Skeletal muscle tissue (tissue), 4 donors: Measurements from ENCODE around the gene PKIB. TPM values are rescaled to one million over a fixed set of nuclear protein-coding genes. Genes with fewer than 3 reads are reported as not detected.
"Not testable (repeated sequence)": the region's sequence is repeated elsewhere in the genome, so short reads cannot be mapped to it uniquely, and the experiment has no call there.

Experiments
- H3K27ac ChIP-seq: one replicate; pipeline ENCODE4 v1.7.0; 2013; ENCODE audit warnings: mild to moderate bottlenecking, low read depth, low read length, inconsistent platforms
- H3K27me3 ChIP-seq, 3 donors: one replicate each; pipeline ENCODE4 v1.7.0; 2013; ENCODE audit warnings: low read length in 3 of 3; ENCODE audit not compliant: control insufficient read depth in 3 of 3, insufficient read depth in 3 of 3
- H3K36me3 ChIP-seq, 3 donors: one replicate each; pipeline ENCODE4 v1.7.0; 2013; ENCODE audit warnings: low read length in 3 of 3; ENCODE audit not compliant: control insufficient read depth in 3 of 3, insufficient read depth in 3 of 3
- H3K4me1 ChIP-seq, 3 donors: one replicate each; pipeline ENCODE4 v1.7.0; 2013; ENCODE audit warnings: low read length in 3 of 3, mild to moderate bottlenecking in 3 of 3; ENCODE audit not compliant: control insufficient read depth in 3 of 3, insufficient read depth in 3 of 3
- H3K4me3 ChIP-seq, 3 donors: one replicate each; pipeline ENCODE4 v1.7.0; 2013; ENCODE audit warnings: low read length in 3 of 3
- H3K9ac ChIP-seq, 3 donors: one replicate each; pipeline ENCODE4 v1.7.0; 2013; ENCODE audit warnings: low read length in 3 of 3, mild to moderate bottlenecking in 3 of 3, moderate library complexity in 2 of 3, low read depth in 1 of 3
- H3K9me3 ChIP-seq, 3 donors: one replicate each; pipeline ENCODE4 v1.7.0; 2013; ENCODE audit warnings: low read length in 3 of 3; ENCODE audit not compliant: control insufficient read depth in 3 of 3
- total RNA-seq: library from RNA; depleted of rRNA; stranded (reverse); fragments of >200 nt; gene quantifications from one replicate; pipeline ENCODE4 v1.2.3, GENCODE V29; 2014
- donor health status: Osteomylitis.

The PKIB gene
- total RNA-seq, 1 donor from 2014 or later: not detected

DNA sequence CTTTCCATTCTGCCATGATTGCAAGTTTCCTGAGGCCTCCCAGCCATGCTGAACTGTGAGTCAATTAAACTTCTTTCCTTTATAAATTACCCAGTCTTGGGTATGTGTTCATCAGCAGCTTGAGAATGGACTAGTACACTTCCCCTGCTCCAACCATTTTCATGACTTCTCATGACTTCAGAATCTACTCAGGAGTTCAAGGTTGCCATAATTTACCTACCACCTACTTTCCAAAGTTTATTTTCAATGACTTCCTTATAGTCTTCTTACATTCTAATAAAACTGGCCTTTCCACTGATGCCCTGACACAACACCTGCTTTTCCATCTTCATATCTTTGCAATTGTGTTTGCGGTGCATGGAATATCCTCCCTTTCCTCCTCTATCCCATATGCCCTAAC is 31.2 kb upstream of the PKIB start:
- Histone ChIP-seq H3K27ac (no peak overlapping the region), H3K36me3 (no peaks in the 10 kb centered on the region), H3K4me1 (no peaks in the 10 kb centered on the region), H3K27me3 (no peaks in the 10 kb centered on the region), H3K9me3 (no peaks in the 10 kb centered on the region), H3K4me3 (no peak overlapping the region), H3K9ac (no peak overlapping the region)

DNA sequence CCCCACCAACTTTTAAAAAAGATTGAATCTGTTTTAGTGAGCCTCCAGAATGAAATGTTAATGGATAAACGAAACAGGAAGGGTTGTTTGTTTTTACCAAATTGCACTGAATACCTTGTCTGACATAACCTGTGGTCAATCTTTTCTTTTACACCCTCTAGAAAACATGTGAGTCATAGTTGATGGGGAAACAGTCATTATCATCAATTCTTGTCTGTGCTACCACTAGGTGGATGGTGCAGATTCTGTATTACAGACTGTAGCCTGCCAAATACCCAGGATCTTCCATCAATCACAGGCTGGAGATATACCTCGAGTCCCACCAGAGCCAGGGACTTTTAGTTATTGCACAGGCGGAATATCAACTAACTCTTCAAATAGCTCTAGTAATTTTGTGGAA is 29.5 kb upstream of the PKIB start:
- Histone ChIP-seq H3K36me3 (no peaks in the 10 kb centered on the region), H3K4me1 (no peaks in the 10 kb centered on the region), H3K27ac (no peak overlapping the region), H3K27me3 (no peaks in the 10 kb centered on the region), H3K9me3 (no peaks in the 10 kb centered on the region), H3K9ac (no peak overlapping the region), H3K4me3 (no peak overlapping the region)

DNA sequence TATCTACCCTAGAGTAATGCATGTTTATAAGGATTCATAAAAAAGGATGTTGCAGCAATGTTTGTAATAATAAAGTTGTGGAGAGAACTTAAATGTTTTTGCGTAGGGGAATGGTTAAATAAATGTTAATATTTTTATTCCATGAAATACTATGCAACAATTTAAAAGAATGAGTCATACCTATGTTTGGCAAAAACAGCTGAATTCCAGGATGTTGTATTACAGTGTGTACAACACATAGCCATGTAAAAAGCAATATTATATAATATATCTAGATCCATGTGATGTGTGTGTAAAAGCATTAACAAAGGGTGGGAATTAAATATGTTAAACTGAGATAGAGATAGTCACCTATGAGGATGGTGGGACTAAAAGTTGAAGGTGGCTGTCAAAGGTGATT is 21.1 kb upstream of the PKIB start:
- no peak overlapping the region for H3K9ac ChIP-seq
- no peaks in the 10 kb centered on the region for H3K36me3 ChIP-seq
- H3K27ac ChIP-seq: no peak overlapping the region
- H3K4me3 ChIP-seq: no peak overlapping the region
- H3K9me3 ChIP-seq: no peaks in the 10 kb centered on the region
- H3K4me1 ChIP-seq: no peaks in the 10 kb centered on the region
- H3K27me3 ChIP-seq: no peaks in the 10 kb centered on the region

DNA sequence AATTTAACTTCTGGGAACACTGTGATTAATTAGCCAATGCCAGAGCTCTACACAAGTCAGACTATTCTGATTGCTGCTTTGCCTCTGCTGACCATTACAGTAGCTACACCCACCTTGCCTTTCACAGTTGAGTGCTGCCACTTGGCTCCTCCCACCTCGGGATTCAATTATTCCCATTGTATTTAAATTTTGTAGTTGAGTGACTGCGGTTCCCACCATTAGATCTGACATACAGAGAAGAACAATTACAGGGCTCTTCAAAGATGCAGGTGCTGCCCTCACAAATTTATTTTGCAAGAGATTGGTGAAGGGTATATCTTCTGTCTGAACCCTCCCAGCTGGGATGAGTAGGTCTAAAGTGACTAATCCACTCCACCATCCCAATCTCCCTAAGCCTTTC is 11.9 kb upstream of the PKIB start:
- not testable (repeated sequence) for H3K36me3 ChIP-seq, H3K27ac ChIP-seq, H3K27me3 ChIP-seq, H3K9me3 ChIP-seq, H3K4me1 ChIP-seq, H3K4me3 ChIP-seq, H3K9ac ChIP-seq

DNA sequence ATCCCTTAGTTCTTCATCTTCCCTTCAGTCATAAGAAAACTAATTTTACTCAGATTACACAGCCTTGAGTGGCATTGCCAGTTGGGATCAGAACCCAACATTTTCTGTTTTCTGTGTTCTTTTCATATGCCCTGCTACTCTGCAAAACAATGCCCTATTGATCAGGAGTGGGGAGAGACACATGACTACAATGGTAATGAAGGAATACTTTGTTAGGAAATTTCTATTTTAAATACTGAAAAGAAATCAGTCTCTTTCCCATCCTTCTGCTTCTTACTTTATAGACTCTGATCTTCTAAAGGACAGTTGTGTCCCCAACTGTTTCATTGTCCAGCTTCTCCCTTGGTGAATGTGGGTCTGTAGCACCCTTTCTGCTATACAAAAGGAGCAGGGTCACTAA is 5.5 kb upstream of the PKIB start:
- peaks cover 0 to 1% (median under 1%) of the 10 kb centered on the region in 3 donors for H3K4me1 ChIP-seq
- no peak overlapping the region for H3K27ac ChIP-seq
- no peaks in the 10 kb centered on the region for H3K27me3 ChIP-seq
- no peak overlapping the region for H3K4me3 ChIP-seq
- no peaks in the 10 kb centered on the region for H3K9me3 ChIP-seq
- no peak overlapping the region for H3K9ac ChIP-seq
- no peaks in the 10 kb centered on the region for H3K36me3 ChIP-seq

DNA sequence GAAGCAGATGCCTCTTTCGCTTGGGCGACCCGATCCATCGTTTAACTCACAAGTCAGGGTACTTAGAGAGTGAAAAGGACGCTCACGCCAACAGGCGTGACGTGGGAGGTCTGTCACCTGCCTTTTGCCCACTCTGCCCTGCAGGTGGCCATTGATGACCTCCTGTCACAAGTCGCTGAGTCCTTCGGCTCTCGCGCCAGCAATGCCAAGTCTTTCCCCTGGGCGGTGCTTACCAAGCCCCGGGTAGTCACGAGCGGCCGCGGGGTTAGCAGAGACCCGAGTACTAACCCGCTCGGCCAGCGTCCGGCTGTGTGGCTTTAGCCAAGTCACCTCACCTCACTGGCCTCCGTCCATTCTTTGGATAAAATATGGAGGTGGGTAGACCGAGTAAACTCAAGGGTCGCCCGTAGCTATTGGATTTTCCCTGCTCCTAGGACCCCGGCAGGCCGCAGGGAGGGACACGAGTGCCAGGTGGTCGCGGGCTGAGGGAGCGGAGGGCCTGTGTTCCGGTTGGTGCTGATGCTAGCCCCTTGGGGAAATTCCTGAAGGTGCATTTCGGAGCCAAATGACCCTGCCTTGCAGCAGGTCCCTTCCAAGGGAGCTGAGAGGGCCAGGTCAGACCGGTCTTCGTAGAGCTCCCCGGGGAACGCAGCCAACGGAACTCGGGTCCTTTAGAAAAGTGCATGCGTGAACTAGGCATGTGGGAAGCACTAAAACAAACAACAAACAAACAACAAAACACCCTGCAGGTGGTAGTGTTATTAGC is 668 bp downstream of the PKIB start:
- Histone ChIP-seq H3K4me1 (peaks cover 10 to 16% (median 15%) of the 10 kb centered on the region in 3 donors), H3K36me3 (no peaks in the 10 kb centered on the region), H3K4me3 (peak overlapping the region; percentile 72 to 87 (median 87)), H3K27ac (no peak overlapping the region), H3K9me3 (no peaks in the 10 kb centered on the region), H3K9ac (peak overlapping the region; percentile 66 to 79 (median 72)), H3K27me3 (peaks cover 0 to 9% (median 3%) of the 10 kb centered on the region in 3 donors)

DNA sequence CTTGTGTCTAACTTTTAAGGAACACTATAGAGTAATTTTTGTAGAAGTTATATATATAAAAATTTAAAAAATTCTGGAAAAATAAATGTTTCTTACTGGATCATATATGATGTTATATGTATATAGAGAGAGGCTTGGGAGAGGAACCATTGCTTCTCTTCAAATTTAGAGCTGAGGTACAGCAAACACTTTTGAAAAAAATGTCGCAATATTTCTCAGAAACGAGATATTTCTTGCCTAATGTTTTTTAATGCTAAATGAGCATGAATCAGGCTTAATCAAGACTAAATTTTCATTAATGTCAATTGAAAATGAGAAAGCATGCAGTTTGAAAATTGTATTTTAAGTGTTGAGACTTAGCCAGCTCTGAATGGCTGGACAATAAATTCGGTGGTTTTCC is 2.6 kb downstream of the PKIB start:
- Histone ChIP-seq H3K36me3 (no peaks in the 10 kb centered on the region), H3K4me1 (peaks cover 10 to 16% (median 15%) of the 10 kb centered on the region in 3 donors), H3K4me3 (no peak overlapping the region), H3K27ac (no peak overlapping the region), H3K9ac (no peak overlapping the region), H3K27me3 (peaks cover 0 to 9% (median 3%) of the 10 kb centered on the region in 3 donors), H3K9me3 (no peaks in the 10 kb centered on the region)

DNA sequence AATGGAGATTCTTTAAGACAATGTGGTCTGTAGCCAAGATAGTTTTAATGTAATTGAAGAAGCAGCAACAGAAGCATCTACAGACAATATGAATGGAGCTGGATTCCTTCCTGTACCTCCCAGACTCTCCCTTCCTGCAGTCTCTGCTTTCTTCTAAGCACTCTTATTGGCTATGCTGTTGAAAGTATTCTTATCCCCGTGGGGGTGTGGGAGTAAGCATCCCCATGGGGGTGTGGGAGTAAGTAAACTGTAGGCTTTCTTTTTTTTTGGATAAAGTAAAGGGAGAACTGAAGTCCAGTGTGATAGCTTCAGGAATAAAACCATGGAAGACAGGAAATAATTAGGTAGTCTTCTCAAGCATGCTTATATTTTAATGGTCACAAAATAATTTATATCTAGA is 4.1 kb downstream of the PKIB start:
- H3K9me3 ChIP-seq: no peaks in the 10 kb centered on the region
- H3K36me3 ChIP-seq: no peaks in the 10 kb centered on the region
- H3K27me3 ChIP-seq: peaks cover 0 to 9% (median 3%) of the 10 kb centered on the region in 3 donors
- H3K4me3 ChIP-seq: no peak overlapping the region
- H3K4me1 ChIP-seq: peaks cover 10 to 16% (median 15%) of the 10 kb centered on the region in 3 donors
- H3K27ac ChIP-seq: no peak overlapping the region
- H3K9ac ChIP-seq: no peak overlapping the region

DNA sequence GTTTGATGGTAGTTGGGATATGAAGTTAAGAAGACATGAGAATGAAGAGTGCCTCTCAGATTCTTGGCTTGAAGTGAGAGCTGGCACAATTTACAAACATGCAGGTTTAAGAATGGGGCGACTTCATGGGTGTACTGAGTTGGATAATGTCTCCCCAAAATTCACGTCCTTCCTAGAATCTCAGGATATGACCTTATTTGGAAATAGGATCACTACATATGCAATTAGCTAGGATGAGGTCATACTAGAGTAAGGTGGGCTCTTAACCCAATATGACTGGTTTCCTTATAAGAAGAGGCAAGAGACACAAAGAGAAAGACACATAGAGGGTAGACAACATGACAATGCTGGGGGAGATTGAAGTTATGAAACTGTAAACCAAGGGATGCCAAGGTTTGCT is 5.2 kb downstream of the PKIB start:
- Histone ChIP-seq H3K27ac (no peak overlapping the region), H3K9ac (no peak overlapping the region), H3K4me1 (peaks cover 9% of the 10 kb centered on the region in 3 donors), H3K27me3 (peaks cover 0 to 7% (median 3%) of the 10 kb centered on the region in 3 donors), H3K36me3 (no peaks in the 10 kb centered on the region), H3K4me3 (no peak overlapping the region), H3K9me3 (no peaks in the 10 kb centered on the region)

DNA sequence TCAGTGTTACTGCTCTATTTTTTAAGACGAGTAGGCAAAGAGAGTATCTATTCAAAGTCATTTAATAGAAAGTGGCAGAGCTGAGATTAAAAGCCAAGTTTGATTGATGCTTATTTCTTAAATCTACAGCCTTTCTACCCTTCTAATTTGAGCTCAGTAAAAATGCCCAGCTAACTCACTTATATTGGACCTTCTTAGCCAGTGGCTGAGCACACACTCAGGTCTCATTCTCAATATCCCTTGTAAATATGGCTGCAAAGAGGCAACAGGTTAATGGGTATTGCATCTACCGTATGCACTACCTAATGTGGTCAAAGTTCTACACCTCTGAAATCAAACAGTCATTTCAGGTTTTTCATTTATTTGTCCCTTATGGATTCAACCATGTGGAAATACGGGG is 6.7 kb downstream of the PKIB start:
- Histone ChIP-seq H3K27ac (no peak overlapping the region), H3K4me3 (no peak overlapping the region), H3K27me3 (no peaks in the 10 kb centered on the region), H3K36me3 (no peaks in the 10 kb centered on the region), H3K4me1 (no peaks in the 10 kb centered on the region), H3K9ac (no peak overlapping the region), H3K9me3 (no peaks in the 10 kb centered on the region)
